GM21619 (cell line): ENCODE results near the gene ALDH3B2.
"Not testable (repeated sequence)": the region's sequence is repeated elsewhere in the genome, so short reads cannot be mapped to it uniquely, and the experiment has no call there.

ENCODE experiments used
- ATAC-seq: cut with Tn5 transposase; IDR thresholded peaks from one replicate; pipeline ENCODE4 v1.9.1; 2021; ENCODE audit not compliant: unreplicated experiment

Gene ALDH3B2

GRCh38 chr11:67644472-67645418, 29.7 kb downstream of the ALDH3B2 start:
- no peak for ATAC-seq

DNA sequence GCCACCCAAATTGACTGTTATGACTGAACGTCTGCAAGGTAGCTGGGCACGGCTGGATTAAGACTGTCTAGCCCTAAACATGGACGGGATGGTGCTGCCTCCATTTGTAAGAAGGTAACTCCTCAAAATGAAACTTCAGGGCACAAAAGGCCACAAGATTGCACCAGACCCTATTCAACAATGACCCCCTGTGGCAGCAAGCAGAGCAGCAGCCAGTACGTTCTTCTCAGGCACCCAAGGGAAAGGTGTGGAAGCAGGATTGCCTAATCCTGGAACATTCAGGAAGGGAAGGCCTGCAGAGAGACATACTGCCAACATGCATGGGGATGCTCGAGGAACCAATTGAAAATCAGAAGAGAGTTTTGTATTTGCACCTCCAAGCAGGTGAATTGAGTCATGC, 30.4 kb downstream of the ALDH3B2 start:
- ATAC-seq: no peak

DNA sequence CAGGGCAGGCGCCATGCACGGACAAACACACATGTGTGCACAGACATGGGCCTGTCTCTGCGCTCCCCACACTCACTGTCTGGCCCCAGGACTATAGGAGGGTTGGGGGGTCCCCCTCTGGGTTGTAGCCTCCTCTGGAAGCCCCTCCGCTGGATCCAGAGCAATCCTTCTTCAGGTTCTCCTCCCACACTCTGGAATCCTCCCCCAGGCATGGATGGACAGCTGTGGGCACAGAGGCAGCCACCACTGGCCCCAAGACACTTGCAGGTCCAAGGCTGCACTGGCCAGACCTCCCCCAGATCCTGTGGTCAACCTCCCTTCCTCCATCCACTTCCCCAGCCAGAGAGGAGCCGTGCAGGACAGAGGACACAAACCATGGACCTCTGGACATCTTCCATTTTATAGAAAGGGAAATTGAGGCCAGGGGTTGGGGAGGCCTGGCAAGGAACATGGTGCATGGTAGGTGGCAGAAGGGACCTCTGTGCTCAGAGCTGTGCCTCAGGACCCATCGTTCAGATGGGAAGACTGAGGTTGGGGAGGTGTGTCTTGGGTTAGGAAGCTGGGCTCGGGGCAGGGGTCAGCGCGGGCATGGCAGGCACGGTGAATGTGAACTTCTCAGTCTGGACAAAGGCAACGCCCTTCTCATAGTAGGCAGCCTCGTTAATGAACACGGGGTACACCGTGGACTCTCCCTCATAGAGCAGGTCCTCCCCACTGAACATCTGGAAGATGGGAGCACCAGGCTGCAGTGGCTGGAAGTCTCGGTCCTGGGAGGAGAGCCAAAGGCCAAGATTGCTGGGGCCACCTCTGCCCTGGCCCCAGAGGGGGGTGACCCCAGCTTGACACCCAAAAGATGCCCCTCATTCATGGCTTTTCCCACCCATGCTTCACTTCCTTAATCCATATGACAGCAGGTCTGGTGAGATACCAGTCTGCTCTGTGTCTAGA, 32.0 kb downstream of the ALDH3B2 start:
- no peak for ATAC-seq

GRCh38 chr11:67641338-67642172, 32.9 kb downstream of the ALDH3B2 start:
- ATAC-seq: no peak

- no peak for ATAC-seq
Measured at GRCh38 chr11:67640758-67641337, 33.6 kb downstream of the ALDH3B2 start.

DNA sequence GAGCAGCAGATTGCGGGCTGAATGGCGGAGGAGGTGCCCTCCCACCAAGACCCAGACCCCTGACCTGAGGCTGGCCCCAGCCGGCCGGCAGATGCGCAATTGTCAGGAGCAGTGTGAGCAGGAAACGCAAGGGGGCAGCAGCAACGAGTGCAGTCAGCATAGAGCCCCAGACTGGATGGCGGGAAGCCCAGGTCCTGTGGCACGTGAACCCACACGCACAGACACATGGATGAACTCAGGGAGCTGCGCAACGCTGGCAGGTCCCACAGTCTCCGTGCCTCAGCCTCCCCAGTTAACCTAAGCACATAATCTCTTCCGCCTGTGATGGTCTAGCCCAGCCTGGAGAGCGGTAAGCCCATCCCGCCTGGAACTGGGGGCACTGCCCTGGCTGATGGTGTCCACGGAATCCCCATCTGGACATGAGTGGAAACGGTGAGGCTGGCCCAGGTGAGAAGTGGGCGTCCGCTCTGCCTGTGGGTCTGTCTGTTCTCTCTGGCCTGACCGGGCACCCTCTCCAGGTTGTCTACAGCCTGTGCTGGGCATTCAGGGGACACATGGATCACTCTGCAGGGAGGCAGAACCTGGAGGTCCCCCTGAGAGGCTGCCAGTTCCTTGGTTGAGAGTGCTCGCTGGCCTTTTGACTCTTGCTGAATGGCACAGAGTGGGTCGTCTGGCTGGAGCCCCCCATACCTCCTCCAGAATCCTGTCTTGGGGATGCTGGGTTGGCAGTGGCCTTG, 34.2 kb downstream of the ALDH3B2 start:
- no peak for ATAC-seq

DNA sequence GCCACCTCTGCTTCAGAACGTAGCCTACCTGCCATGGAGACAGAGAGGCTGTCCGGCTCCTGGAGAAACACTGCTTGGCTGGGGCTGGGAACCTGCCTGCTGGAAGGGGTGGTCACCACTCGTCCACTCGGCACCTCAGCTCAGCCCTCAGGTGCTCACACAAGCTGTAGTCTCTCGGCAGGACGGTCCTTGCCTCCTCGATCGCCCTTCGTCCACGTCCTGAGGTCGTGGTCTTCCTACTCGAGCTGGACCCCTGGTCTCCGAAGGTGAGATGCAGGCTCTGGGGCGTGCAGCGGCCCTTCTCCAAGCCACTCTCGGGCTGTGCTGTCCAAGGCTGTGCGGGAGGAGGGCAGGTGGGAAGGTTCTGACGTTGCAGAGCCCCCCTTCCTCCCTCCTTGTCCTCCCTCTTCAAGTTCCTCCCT, 35.0 kb downstream of the ALDH3B2 start, which contains the start of gene TBX10:
Gene TBX10 (minus strand): TSS at position 326 of the 422 bp plus-strand sequence. CDS start 291 bp downstream, at position 35.
- no peak for ATAC-seq

- ATAC-seq: no peak
Measured at GRCh38 chr11:67638535-67639437, 35.6 kb downstream of the ALDH3B2 start.

DNA sequence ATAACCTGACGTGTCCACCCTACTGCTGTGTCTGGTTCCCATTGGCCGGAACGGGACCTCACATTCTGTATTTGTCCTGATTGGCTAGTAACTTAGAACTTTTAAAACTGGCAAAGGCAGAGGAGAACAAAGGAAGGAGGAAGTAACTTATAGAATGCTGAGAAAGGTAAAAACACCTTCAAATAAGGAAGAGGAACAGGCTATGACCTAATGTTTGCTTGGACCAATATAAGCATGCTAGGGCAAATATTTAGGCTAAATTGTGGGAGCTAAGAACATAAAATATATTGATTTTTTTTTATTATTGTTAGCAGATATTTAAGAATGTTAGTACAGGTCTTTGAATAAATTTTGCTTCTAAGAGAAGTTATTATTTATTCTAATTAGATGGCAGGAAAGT, 37.0 kb downstream of the ALDH3B2 start:
- not testable (repeated sequence) for ATAC-seq

DNA sequence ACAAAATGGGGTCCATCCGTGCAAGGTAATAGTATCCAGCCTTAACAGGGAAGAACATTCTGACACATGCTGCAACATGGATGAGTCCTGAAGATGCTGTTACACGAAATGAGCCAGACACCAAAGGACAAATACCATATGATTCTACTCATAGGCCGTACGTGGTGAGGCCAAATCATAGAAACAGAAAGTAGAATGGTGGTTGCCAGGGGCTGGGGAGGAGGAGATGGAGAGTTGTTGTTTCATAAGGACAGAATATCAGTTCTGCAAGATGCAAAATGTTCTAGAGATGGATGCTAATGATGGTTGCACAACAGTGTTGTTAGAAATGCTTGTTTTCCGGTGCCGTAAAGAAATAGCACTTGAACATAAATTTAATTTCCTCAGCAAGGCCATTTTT, 37.5 kb downstream of the ALDH3B2 start:
- no peak for ATAC-seq

GRCh38 chr11:67635231-67635521, 39.2 kb downstream of the ALDH3B2 start:
- ATAC-seq: no peak

- ATAC-seq: no peak
Measured at GRCh38 chr11:67634366-67635230, 39.8 kb downstream of the ALDH3B2 start.

GRCh38 chr11:67633758-67634365, 40.6 kb downstream of the ALDH3B2 start:
- ATAC-seq: no peak

DNA sequence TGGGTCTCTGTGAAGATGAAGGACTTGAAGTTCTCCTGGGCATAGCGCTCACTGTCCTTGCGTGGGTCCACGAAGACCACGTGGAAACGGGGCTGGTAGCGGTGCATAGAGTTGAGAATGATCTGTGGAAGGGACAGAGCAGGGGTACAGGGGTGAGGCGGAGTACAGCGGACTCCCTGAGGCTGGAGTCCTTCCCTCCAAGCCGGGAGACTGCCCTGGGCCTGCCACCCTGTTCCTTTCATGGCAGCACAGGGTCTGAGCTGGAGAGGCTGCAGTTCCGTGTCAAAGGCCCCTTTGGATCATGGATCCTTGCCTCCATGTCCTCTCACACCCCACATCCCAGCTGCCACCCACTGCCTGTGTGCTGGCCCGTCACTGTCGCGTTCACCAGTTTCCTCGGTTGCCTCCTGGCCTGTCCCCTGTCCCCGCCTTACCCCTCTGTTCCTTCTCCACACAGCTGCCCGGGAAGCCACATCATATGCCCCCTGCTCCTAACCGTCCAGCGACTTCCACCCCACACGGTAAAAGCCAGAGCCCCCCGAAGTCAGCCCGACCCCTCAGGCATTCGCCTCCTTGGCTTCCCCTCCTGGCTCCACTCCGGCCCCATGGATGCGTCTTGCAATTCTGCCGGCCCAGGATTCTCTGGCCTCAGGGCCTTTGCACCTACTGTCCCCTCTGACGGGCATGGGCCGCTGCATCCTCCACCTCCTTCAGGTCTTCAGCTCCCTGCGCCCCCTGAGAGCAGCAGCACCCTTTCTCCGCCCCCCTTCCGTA, 41.3 kb downstream of the ALDH3B2 start:
- ATAC-seq: no peak

GRCh38 chr11:67632175-67632981, 42.0 kb downstream of the ALDH3B2 start:
- ATAC-seq: no peak

GRCh38 chr11:67631853-67632174, 42.6 kb downstream of the ALDH3B2 start:
- no peak for ATAC-seq
